H7 (cell line): ENCODE results near the gene NRROS. TPM values are rescaled to one million over a fixed set of nuclear protein-coding genes. Genes with fewer than 3 reads are reported as not detected.

ENCODE experiments used
- DNase-seq: peaks from one replicate; pipeline ENCODE4 v3.0.0; 2012
- H3K27me3 ChIP-seq: 2 replicates; pipeline ENCODE4 v1.6.0; 2011; ENCODE audit warnings: mild to moderate bottlenecking, low read length; ENCODE audit not compliant: control insufficient read depth, insufficient read depth
- H3K36me3 ChIP-seq: replicated peaks from 2 replicates; pipeline ENCODE4 v1.5.1; 2011; ENCODE audit warnings: low read length; ENCODE audit not compliant: control insufficient read depth, insufficient read depth
- H3K4me3 ChIP-seq: 2 replicates; pipeline ENCODE4 v1.5.1; 2011; ENCODE audit warnings: low read depth, mild to moderate bottlenecking, control low read depth, low read length, moderate library complexity; ENCODE audit not compliant: insufficient read depth
- total RNA-seq: library from RNA; depleted of rRNA; stranded (reverse); fragments of >200 nt; shearing (Covaris generic); gene quantifications from 2 replicates; pipeline ENCODE4 v1.2.3, GENCODE V29; 2014

Gene NRROS
- total RNA-seq, 1 experiment from 2014 or later, result 5.3 TPM

DNA sequence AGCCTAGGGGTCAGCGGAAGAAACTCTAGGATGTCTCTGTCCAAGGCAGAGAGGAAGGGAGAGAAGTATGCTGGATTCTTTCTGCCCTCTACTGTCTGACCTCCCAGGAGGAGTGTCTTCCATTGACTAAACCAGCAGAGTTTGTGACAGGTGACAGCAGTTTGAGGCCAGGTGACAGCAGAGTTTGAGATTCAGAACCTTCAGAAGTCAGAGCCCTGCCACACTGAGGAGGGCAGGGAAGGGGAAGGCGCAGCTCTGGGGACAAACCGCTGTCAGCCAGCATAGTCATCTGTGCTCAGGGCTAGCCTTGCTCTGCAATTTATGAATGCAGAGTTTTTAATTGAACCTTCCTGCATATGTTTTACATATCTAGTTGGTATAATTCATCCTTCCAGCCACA is 12.3 kb downstream of the NRROS start:
- H3K36me3 ChIP-seq, result peaks cover 1% of the 10 kb centered on the region
- no peak overlapping the region for H3K4me3 ChIP-seq
- no peak for DNase-seq
- no peaks in the 10 kb centered on the region for H3K27me3 ChIP-seq

DNA sequence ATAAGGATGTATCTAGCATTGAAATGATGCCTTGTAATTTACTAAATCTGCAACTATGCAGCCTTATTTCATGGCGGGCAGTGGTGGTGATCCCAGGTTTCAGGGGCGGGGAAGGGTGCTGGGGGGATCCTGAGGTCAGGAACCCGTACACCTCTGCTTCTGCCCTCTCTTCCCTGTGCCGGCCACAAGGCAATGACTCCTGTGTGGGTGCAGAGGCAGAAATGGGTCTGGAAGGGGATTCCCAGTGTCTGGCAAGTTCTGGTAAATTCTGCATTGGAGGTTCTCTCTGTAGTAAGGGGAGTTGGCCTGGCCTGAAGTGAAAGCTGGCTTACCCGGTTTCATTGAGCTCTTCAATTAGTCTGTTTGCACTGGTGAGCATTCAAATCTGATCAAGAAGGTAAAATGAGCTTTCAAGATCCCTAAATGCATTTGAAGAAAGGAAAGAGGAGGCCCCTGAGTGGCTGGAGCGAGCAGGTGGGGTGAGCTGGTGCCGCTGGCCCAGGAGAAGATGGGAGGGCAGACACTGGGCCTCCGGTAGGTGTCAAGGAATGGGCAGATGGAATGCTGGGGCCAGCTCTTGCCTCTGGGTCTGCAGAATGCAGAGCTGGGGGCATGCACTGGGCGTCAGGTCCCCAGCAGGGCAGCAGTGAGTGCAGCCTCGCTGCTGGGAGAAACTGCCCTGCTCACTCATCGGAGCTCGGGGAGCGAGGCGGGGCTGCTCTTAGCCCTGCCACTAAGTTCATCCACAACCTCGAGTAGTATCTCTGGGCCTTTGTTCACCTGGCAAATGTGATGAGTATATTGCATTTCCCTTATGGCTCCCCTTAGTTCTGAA is 13.7 kb downstream of the NRROS start:
- DNase-seq, result peak; percentile 42

DNA sequence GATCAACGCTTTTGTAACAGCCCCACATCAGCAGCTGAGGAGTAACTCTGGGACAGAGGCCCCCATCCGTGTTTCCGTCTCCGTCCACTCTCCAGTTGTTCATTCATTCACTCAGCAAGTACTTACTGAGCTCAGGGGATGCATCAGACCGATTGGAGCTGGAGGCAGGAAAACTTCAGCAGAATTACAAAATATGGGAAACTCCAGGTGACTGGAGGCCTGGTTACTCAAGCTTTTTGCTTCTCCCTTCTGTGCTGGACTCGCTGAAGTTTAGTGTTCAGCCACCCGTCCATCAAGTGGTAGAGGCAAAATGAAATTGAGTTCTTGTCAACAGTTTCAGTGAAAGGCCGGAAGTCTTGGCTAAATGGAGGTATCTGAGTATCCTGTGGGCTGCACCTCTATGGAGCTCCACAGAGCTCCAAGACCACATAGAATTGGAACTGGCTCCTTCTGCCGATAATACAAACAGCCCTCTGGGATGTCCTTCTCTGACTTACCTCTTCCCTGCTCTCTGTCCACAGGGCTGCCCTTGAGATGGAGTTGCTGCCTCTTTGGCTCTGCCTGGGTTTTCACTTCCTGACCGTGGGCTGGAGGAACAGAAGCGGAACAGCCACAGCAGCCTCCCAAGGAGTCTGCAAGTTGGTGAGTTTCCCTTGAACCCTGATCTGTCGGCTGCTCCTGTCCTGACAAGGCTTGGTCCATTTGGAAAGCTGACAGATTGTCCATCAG is 14.7 kb downstream of the NRROS start:
- DNase-seq, result no peak
- H3K27me3 ChIP-seq, result no peaks in the 10 kb centered on the region
- H3K36me3 ChIP-seq, result peaks cover 1% of the 10 kb centered on the region
- H3K4me3 ChIP-seq, result no peak overlapping the region

More for the DNA sequence above, 13.7 kb downstream of the NRROS start:
- no peaks in the 10 kb centered on the region for H3K27me3 ChIP-seq
- peaks cover 1% of the 10 kb centered on the region for H3K36me3 ChIP-seq
- no peak overlapping the region for H3K4me3 ChIP-seq

DNA sequence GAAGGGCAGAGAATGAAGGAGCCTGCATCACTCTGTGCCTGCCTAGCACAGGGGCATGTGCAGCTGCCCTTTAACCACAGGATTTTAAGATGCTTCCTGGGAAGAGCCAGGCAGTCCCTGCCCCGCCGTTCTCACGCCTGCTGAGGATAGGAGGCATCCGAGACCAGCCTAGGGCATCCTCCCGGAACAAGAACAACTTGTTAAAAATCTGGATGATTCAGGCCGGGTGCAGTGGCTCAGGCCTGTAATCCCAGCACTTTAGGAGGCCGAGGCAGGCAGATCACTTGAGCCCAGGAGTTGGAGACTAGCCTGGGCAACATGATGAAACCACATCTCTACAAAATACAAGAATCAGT is 15.2 kb downstream of the NRROS start:
- H3K27me3 ChIP-seq, result no peaks in the 10 kb centered on the region
- H3K36me3 ChIP-seq, result peaks cover 1% of the 10 kb centered on the region
- no peak overlapping the region for H3K4me3 ChIP-seq
- no peak for DNase-seq

DNA sequence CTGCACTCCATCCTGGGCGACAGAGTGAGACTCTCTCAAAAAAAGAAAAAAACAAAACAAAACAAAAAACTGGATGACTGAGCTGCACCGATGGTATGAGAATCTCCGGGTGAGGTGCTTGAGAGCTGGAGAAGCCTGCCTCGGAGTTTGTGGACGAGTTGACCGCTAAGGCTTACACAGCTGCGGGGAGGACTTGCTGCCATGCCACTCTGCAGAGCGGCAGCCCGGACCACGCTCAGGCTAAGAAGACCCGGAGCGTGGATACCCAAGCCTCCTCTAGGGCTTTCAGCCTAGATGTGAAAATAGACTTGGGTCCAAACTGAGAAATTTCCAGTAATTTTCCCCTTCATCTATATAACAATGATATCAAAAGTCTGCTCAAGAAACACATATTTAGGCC is 16.0 kb downstream of the NRROS start:
- Histone ChIP-seq H3K36me3 (peaks cover 1% of the 10 kb centered on the region), H3K4me3 (no peak overlapping the region), H3K27me3 (no peaks in the 10 kb centered on the region)
- no peak for DNase-seq

DNA sequence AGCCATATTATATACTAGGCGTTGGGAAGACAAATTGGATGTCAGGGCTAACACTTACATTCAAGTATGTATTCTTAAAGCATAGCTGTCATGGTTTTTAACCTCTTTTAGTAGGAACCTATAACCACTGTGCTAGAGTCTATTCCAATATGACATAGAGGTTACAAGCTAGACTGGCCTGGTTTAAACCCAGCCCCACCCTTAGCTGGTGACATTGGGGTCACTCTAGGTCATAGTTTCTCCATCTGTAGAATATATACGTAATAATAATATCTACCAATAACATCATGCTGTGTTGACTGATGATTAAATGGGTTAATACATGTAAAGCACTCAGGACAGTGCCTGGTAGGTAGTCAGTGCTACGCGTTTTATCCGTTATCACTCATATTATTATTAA is 16.7 kb downstream of the NRROS start:
- DNase-seq, result no peak
- Histone ChIP-seq H3K27me3 (no peaks in the 10 kb centered on the region), H3K4me3 (no peak overlapping the region), H3K36me3 (peaks cover 1% of the 10 kb centered on the region)

DNA sequence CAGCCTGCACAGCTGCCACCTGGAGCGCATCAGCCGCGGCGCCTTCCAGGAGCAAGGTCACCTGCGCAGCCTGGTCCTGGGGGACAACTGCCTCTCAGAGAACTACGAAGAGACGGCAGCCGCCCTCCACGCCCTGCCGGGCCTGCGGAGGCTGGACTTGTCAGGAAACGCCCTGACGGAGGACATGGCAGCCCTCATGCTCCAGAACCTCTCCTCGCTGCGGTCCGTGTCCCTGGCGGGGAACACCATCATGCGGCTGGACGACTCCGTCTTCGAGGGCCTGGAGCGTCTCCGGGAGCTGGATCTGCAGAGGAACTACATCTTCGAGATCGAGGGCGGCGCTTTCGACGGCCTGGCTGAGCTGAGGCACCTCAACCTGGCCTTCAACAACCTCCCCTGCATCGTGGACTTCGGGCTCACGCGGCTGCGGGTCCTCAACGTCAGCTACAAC is 20.4 kb downstream of the NRROS start:
- Histone ChIP-seq H3K27me3 (no peaks in the 10 kb centered on the region), H3K4me3 (no peak overlapping the region), H3K36me3 (peaks cover 1% of the 10 kb centered on the region)
- DNase-seq, result peak; percentile 35

DNA sequence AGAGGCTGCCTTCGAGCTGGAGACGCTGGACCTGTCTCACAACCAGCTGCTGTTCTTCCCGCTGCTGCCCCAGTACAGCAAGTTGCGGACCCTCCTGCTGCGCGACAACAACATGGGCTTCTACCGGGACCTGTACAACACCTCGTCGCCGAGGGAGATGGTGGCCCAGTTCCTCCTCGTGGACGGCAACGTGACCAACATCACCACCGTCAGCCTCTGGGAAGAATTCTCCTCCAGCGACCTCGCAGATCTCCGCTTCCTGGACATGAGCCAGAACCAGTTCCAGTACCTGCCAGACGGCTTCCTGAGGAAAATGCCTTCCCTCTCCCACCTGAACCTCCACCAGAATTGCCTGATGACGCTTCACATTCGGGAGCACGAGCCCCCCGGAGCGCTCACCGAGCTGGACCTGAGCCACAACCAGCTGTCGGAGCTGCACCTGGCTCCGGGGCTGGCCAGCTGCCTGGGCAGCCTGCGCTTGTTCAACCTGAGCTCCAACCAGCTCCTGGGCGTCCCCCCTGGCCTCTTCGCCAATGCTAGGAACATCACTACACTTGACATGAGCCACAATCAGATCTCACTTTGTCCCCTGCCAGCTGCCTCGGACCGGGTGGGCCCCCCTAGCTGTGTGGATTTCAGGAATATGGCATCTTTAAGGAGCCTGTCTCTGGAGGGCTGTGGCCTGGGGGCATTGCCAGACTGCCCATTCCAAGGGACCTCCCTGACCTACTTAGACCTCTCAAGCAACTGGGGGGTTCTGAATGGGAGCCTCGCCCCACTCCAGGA is 21.1 kb downstream of the NRROS start:
- H3K27me3 ChIP-seq, result no peaks in the 10 kb centered on the region
- DNase-seq, result peak; percentile 33
- H3K4me3 ChIP-seq, result no peak overlapping the region
- H3K36me3 ChIP-seq, result peaks cover 1% of the 10 kb centered on the region

DNA sequence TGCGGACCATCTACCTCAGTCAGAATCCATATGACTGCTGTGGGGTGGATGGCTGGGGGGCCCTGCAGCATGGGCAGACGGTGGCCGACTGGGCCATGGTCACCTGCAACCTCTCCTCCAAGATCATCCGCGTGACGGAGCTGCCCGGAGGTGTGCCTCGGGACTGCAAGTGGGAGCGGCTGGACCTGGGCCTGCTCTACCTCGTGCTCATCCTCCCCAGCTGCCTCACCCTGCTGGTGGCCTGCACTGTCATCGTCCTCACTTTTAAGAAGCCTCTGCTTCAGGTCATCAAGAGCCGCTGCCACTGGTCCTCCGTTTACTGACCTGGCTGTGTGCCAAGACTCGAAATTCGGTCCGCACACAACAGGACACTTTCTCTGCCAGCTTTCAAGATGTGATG is 21.9 kb downstream of the NRROS start:
- DNase-seq, result peak; percentile 71

DNA sequence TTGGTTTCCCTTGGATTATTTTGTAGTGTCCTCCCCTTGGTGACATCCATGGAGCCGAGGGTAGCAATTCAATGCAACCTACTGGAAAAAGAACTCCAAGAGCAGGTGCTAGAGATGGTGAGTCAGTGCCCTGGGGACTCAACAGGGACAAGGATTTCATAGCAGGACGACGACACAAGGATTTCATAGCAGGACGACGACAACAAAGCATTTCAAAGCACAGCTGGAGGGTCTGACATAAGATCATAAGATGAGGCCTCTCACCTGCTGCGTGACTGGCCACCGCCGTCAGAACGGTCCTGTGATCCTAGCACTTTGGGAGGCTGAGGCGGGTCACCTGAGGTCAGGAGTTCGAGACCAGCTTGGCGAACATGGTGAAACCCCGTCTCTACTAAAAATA is 22.5 kb downstream of the NRROS start:
- no peak for DNase-seq
- Histone ChIP-seq H3K4me3 (no peak overlapping the region), H3K36me3 (no peaks in the 10 kb centered on the region; the same call in none of the 2 replicates), H3K27me3 (no peaks in the 10 kb centered on the region)

More for the DNA sequence above, 21.9 kb downstream of the NRROS start:
- H3K4me3 ChIP-seq, result no peak overlapping the region
- no peaks in the 10 kb centered on the region for H3K27me3 ChIP-seq
- H3K36me3 ChIP-seq, result peaks cover 1% of the 10 kb centered on the region

DNA sequence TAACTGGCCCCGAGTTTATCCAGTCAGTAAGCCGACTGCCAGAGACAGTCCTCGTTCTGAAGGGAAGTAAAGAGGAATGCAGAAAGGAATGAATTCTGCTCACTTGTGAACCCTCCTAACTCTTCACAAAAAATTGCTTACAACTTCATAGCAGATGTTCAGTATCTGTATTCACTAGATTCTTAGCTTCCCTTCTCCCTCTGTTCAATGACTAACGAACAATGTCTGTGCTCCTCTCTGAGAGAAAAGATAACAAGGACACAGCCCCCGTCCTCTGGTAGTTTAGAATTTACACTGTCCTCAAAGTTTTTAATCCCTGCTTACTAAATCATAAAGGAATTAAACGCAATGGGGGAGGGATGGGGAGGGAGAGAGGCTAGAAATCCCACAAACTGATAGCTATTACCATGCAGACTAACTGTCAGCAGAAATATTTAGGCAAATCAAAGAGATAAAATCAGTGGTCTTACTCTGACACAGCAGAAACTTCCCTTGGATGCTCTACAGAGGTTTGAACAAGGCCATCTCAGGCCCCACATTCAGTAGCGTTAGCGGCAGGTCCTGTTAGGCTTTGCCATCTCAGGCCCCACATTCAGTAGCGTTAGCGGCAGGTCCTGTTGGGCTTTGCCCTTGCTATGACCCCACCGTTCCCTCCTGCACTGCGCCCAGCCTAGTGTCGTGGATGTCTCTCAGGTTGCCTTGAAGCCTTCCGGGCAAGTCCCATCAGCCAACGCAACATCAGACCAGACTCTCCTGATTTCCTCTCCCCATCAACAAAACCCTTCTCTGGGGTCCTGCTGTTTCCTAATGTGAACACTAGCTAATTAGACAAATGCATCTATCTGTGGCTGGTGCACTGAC is 23.4 kb downstream of the NRROS start:
- H3K36me3 ChIP-seq, result no peaks in the 10 kb centered on the region; the same call in none of the 2 replicates
- DNase-seq, result no peak
- H3K4me3 ChIP-seq, result no peak overlapping the region
- no peaks in the 10 kb centered on the region for H3K27me3 ChIP-seq

DNA sequence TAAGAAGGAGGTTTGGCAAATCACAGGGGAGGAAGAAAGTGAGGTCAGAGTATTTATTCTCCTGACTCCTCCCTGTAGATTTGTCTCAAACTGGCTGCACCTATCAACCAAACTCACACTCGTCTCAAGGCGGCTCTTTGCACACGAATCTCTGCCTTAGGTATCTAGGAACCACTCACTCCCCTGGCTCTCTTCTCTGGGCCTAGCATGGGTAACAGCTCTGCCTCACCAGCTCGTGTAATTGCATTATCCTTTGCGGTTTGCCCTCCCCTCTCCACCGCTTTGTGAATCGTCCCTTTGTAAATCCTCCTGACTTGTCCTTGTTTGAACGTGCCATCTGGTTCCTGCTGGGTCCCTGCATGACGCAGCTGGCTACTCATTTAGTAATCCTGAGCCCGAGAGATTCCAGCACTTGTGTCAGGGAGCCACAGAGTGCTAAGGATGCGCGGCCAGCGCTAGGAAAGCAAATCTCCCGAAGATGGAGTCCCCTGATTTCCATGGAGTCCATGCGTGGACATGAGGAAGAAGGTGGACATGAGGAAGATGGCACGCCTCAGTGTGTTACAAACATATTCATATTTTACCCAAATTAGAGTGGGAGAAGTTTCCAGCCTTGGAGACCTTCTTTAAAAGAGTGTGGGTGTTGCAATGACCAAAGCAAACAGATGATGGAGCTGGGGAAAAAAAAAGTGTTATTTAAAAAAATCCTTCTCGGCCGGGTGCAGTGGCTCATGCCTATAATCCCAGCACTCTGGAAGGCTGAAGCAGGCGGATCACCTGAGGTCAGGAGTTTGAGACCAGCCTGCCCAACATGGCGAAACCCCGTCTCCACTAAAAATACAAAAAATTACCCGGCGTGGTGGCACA is 26.7 kb downstream of the NRROS start:
- H3K36me3 ChIP-seq, result no peaks in the 10 kb centered on the region
- H3K27me3 ChIP-seq, result no peaks in the 10 kb centered on the region
- H3K4me3 ChIP-seq, result no peak overlapping the region
- peak; percentile 79 for DNase-seq
